ENCODE results near the gene NFATC3. TPM values are rescaled to one million over a fixed set of nuclear protein-coding genes. Genes with fewer than 3 reads are reported as not detected.
A peak's percentile ranks its signal among the peaks of the same experiment; 100 is the strongest.

Gene NFATC3
- total and polyA plus RNA-seq, 4 donors = 13.5 to 69.6 (median 35.7) TPM

DNA sequence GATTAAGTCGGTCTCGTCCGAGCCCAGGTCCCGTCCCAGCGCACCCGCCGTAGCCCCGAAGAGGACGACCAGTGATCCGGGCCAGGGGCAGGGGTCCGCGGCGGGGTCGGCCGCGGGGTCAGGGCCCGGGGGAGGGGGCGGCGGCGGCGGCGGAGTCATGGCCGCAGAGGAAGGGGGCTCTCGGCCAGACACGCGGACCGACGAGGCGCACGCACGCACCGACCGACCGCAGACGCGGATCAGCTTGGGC is 150.6 kb downstream of the NFATC3 start, which contains the start of gene ESRP2:
Gene ESRP2, minus strand, starts transcription at position 241 of the 250 bp plus-strand sequence. Its CDS starts 82 bp downstream, at position 159.
- ATAC-seq (ENCODE audit: insufficient read depth, low FRiP score) (no peak), DNase-seq (no peak)
- Histone ChIP-seq H3K9ac (ENCODE audit: insufficient read depth in 1 of 2, low read length in 2 of 2) (peak within 1 kb of the TSS; percentile 46 to 51), H3K4me3 (peak within 1 kb of the TSS; percentile 60), H3K36me3 (ENCODE audit: control insufficient read depth in 4 of 4, insufficient read depth in 4 of 4, low read length in 4 of 4) (peaks cover 0 to 10% (median 2%) of the 10 kb centered on the region in 4 donors), H3K4me1 (ENCODE audit: control insufficient read depth in 5 of 5, insufficient read depth in 5 of 5, low read length in 5 of 5) (peaks cover 4 to 28% (median 15%) of the 10 kb centered on the region in 5 donors), H3K9me3 (ENCODE audit: control insufficient read depth in 4 of 4, insufficient read depth in 3 of 4, low read length in 3 of 4) (no peaks in the 10 kb centered on the region), H3K27ac (ENCODE audit: low read depth in 1 of 2, low read length in 1 of 2) (peak within 1 kb of the TSS; percentile 77 to 96), H3K27me3 (ENCODE audit: control insufficient read depth in 3 of 3, insufficient read depth in 3 of 3, low read length in 2 of 3) (peaks cover 0 to 16% (median 16%) of the 10 kb centered on the region in 3 donors)
- 3 to 6% methylated on average over 26 to 36 of the region's 36 CpGs for WGBS, 2 donors
- TF ChIP-seq, protein P1, sequence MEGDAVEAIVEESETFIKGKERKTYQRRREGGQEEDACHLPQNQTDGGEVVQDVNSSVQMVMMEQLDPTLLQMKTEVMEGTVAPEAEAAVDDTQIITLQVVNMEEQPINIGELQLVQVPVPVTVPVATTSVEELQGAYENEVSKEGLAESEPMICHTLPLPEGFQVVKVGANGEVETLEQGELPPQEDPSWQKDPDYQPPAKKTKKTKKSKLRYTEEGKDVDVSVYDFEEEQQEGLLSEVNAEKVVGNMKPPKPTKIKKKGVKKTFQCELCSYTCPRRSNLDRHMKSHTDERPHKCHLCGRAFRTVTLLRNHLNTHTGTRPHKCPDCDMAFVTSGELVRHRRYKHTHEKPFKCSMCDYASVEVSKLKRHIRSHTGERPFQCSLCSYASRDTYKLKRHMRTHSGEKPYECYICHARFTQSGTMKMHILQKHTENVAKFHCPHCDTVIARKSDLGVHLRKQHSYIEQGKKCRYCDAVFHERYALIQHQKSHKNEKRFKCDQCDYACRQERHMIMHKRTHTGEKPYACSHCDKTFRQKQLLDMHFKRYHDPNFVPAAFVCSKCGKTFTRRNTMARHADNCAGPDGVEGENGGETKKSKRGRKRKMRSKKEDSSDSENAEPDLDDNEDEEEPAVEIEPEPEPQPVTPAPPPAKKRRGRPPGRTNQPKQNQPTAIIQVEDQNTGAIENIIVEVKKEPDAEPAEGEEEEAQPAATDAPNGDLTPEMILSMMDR (IDR thresholded peaks at IDR 0.05; ENCODE audit: control extremely low read depth, extremely low read depth) = no peak

DNA sequence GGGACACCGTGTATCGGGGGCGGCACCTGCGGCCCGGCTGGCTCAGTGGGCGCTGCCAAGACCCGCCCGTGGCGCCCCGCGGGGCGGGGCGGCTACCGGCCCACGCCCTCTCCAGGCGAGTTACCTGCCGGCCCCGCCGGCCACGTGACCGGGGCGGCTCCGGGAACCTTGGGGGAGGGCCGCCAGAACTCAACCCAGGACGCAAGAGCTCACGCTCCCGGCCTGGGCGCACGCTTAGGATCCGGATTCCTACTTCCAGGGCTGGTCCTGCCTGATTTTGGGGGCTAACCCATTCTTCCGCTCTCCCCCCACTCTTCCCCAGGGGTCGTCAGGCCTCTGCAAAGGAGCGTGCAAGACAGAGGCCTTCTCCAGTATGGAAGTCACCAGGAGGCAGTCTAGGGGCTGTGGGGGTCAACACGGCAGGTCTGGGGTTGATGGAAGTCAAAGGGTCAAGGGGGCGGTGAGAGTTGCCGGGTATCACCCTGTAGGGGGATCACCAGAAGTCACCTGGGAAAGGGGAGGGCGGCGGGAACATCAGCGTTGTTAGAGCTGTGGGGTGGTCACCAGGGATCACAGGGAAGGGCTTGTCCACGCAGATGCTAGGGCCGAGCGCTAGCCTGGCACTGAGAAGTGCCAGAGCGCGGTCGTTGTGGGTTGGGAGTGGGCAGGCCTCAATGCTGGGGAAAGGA is 151.1 kb downstream of the NFATC3 start:
- peak overlapping the region in 1 of 2 donors; percentile 96 for H3K27ac ChIP-seq (ENCODE audit: low read depth in 1 of 2, low read length in 1 of 2)
- ATAC-seq (ENCODE audit: insufficient read depth, low FRiP score) (peak; percentile 49), DNase-seq (peak; percentile 48 to 81 (median 74))
- H3K4me1 ChIP-seq (ENCODE audit: control insufficient read depth in 5 of 5, insufficient read depth in 5 of 5, low read length in 5 of 5) = peaks cover 4 to 28% (median 15%) of the 10 kb centered on the region in 5 donors
- peak overlapping the region; percentile 60 for H3K4me3 ChIP-seq
- H3K36me3 ChIP-seq (ENCODE audit: control insufficient read depth in 4 of 4, insufficient read depth in 4 of 4, low read length in 4 of 4) = peaks cover 0 to 10% (median under 1%) of the 10 kb centered on the region in 4 donors
- peaks cover 0 to 16% (median 16%) of the 10 kb centered on the region in 3 donors for H3K27me3 ChIP-seq (ENCODE audit: control insufficient read depth in 3 of 3, insufficient read depth in 3 of 3, low read length in 2 of 3)
- no peaks in the 10 kb centered on the region for H3K9me3 ChIP-seq (ENCODE audit: control insufficient read depth in 4 of 4, insufficient read depth in 3 of 4, low read length in 3 of 4)
- TF ChIP-seq, protein P1 (IDR thresholded peaks at IDR 0.05; ENCODE audit: control extremely low read depth, extremely low read depth) = no peak
- H3K9ac ChIP-seq (ENCODE audit: insufficient read depth in 1 of 2, low read length in 2 of 2) = peak overlapping the region; percentile 46 to 51
- WGBS, 2 donors = 6 to 15% methylated on average over 39 to 45 of the region's 45 CpGs

DNA sequence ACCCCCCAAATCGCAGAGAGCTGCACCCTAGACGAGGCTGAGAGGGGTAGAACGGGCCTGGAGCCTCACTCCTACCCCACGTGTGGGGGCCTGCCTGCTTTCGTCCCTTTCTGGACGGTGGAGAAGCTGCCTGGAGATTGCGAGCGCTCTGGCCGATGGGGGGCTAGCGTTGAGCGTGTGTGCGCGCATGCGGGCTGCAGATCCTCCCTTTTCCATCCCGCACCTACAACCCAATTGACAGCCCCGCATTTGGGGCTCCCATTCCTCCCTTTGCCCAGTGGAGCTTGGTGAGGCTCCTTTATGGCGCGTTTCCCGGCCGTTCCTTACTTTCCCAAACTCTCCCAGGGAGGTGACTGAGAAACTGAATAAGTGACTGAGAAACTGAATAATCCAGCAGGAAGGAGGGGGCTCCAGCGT is 151.7 kb downstream of the NFATC3 start:
- ATAC-seq (ENCODE audit: insufficient read depth, low FRiP score) = no peak
- peaks cover 0 to 16% (median 16%) of the 10 kb centered on the region in 3 donors for H3K27me3 ChIP-seq (ENCODE audit: control insufficient read depth in 3 of 3, insufficient read depth in 3 of 3, low read length in 2 of 3)
- no peaks in the 10 kb centered on the region for H3K9me3 ChIP-seq (ENCODE audit: control insufficient read depth in 4 of 4, insufficient read depth in 3 of 4, low read length in 3 of 4)
- peaks cover 0 to 6% (median 0%) of the 10 kb centered on the region in 4 donors for H3K36me3 ChIP-seq (ENCODE audit: control insufficient read depth in 4 of 4, insufficient read depth in 4 of 4, low read length in 4 of 4)
- H3K4me3 ChIP-seq = peak overlapping the region; percentile 60
- TF ChIP-seq, protein P1 (IDR thresholded peaks at IDR 0.05; ENCODE audit: control extremely low read depth, extremely low read depth) = no peak
- WGBS, 2 donors = 5 to 12% methylated on average over 21 of the region's 21 CpGs
- peaks cover 4 to 28% (median 15%) of the 10 kb centered on the region in 5 donors for H3K4me1 ChIP-seq (ENCODE audit: control insufficient read depth in 5 of 5, insufficient read depth in 5 of 5, low read length in 5 of 5)
- H3K9ac ChIP-seq (ENCODE audit: insufficient read depth in 1 of 2, low read length in 2 of 2) = peak overlapping the region; percentile 46 to 51
- peak overlapping the region; percentile 77 to 96 for H3K27ac ChIP-seq (ENCODE audit: low read depth in 1 of 2, low read length in 1 of 2)
- peak in 2 of 3 donors; percentile 40 to 64 for DNase-seq
